ENCODE data around the gene PCBD2. TPM values are rescaled to one million over a fixed set of nuclear protein-coding genes. Genes with fewer than 3 reads are reported as not detected.
"Not testable (repeated sequence)": the region's sequence is repeated elsewhere in the genome, so short reads cannot be mapped to it uniquely, and the experiment has no call there.

The PCBD2 gene
- total and polyA plus RNA-seq, 2 donors (not counting 1 experiment from before 2014, with no cell fraction given), result 6.1 to 15.7 TPM

DNA sequence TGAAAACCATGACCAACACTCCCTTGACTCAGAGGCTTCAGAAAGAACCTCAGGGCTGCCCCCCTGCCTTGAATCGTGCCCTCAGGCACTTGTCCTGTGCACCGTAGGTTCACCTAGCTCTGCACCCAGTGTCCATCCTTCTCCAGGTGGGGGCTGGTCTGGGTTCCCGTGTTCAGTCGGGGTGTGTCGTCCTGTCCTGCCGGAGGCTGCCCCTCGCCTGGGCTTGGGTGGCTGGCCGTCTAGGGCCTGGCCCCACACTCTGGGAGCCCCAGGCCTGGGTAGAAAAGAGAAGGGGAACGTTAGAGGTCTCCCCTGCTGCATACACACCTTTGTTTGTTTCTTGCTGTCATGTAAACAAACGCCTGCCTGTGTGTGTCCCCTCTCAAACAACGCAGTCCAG is 92.1 kb downstream of the PCBD2 start:
- POLR2A ChIA-PET, result no interaction called here
- H3K27ac Mint-ChIP-seq, result no peak overlapping the region
- intact Hi-C loops (cut with micrococcal nuclease), result no loop called here

DNA sequence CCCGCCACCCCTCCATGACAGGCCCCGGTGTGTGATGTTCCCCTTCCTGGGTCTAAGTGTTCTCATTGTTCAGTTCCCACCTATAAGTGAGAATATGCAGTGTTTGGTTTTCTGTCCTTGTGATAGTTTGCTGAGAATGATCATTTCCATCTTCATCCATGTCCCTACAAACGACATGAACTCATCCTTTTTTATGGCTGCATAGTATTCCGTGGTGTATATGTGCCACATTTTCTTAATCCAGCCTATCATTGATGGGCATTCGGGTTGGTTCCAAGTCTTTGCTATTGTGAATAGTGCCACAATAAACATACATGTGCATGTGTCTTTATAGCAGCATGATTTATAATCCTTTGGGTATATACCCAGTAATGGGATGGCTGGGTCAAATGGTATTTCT is 93.1 kb downstream of the PCBD2 start:
- ATAC-seq (ENCODE audit: low read depth); H2AFZ ChIP-seq (ENCODE audit: insufficient read depth, low read depth, low read length, poor library complexity, severe bottlenecking); H3K27me3 Mint-ChIP-seq; intact Hi-C loops (cut with micrococcal nuclease); H4K20me1 ChIP-seq (ENCODE audit: control insufficient read depth, insufficient read depth, low read length, poor library complexity, severe bottlenecking); H3K9me3 ChIP-seq (ENCODE audit: control extremely low read depth in 1 of 3, control insufficient read depth in 2 of 3, insufficient read depth in 1 of 3, low read length in 2 of 3); H3K27ac Mint-ChIP-seq; H3K27ac ChIP-seq (ENCODE audit: low read length in 2 of 2); H3K79me2 ChIP-seq (ENCODE audit: control insufficient read depth, insufficient read depth, low read length); H3K4me3 Mint-ChIP-seq; H3K36me3 ChIP-seq (replicated peaks in 1 of 2; ENCODE audit: control extremely low read depth in 1 of 2, control insufficient read depth in 1 of 2, extremely low read depth in 1 of 2, insufficient read depth in 2 of 2, low read length in 1 of 2); DNase-seq; H3K27me3 ChIP-seq (replicated peaks in 1 of 4; ENCODE audit: control extremely low read depth in 1 of 4, control insufficient read depth in 3 of 4, insufficient read depth in 4 of 4, low read length in 3 of 4); H3K9me3 Mint-ChIP-seq (ENCODE audit: insufficient read depth); H3K9ac ChIP-seq (ENCODE audit: low read length); POLR2A ChIA-PET; CTCF ChIA-PET; H3K4me3 ChIP-seq (ENCODE audit: control extremely low read depth in 1 of 5, extremely low read depth in 1 of 5, insufficient read depth in 1 of 5, low read depth in 2 of 5, low read length in 4 of 5); H3K4me2 ChIP-seq (replicated peaks; ENCODE audit: low read depth, low read length, poor library complexity, severe bottlenecking): not testable (repeated sequence)
- no CpG with 5 or more reads among the region's 5 CpGs for WGBS (ENCODE audit: insufficient coverage)
- H3K4me1 Mint-ChIP-seq, result peaks cover 17% of the 10 kb centered on the region
- peaks cover 10 to 11% of the 10 kb centered on the region in 2 donors for H3K4me1 ChIP-seq (ENCODE audit: control insufficient read depth in 2 of 2, insufficient read depth in 2 of 2, low read length in 2 of 2)

More for the DNA sequence above, 92.1 kb downstream of the PCBD2 start:
- WGBS (ENCODE audit: insufficient coverage), result 93% methylated on average over 7 of the region's 11 CpGs
- Mint-ChIP-seq H3K4me3 (no peak overlapping the region), H3K9me3 (ENCODE audit: insufficient read depth) (no peaks in the 10 kb centered on the region), H3K27me3 (peaks cover 4% of the 10 kb centered on the region), H3K4me1 (peaks cover 17% of the 10 kb centered on the region)
- Histone ChIP-seq H3K79me2 (ENCODE audit: control insufficient read depth, insufficient read depth, low read length) (no peaks in the 10 kb centered on the region), H3K27ac (ENCODE audit: low read length in 2 of 2) (no peak overlapping the region), H3K9me3 (ENCODE audit: control extremely low read depth in 1 of 3, control insufficient read depth in 2 of 3, insufficient read depth in 1 of 3, low read length in 2 of 3) (no peaks in the 10 kb centered on the region), H3K4me3 (ENCODE audit: control extremely low read depth in 1 of 5, extremely low read depth in 1 of 5, insufficient read depth in 1 of 5, low read depth in 2 of 5, low read length in 4 of 5) (no peak overlapping the region), H3K4me1 (ENCODE audit: control insufficient read depth in 2 of 2, insufficient read depth in 2 of 2, low read length in 2 of 2) (peaks cover 10 to 11% of the 10 kb centered on the region in 2 donors), H2AFZ (ENCODE audit: insufficient read depth, low read depth, low read length, poor library complexity, severe bottlenecking) (no peak overlapping the region), H4K20me1 (ENCODE audit: control insufficient read depth, insufficient read depth, low read length, poor library complexity, severe bottlenecking) (no peaks in the 10 kb centered on the region), H3K36me3 (replicated peaks in 1 of 2; ENCODE audit: control extremely low read depth in 1 of 2, control insufficient read depth in 1 of 2, extremely low read depth in 1 of 2, insufficient read depth in 2 of 2, low read length in 1 of 2) (no peaks in the 10 kb centered on the region), H3K9ac (ENCODE audit: low read length) (no peak overlapping the region), H3K4me2 (replicated peaks; ENCODE audit: low read depth, low read length, poor library complexity, severe bottlenecking) (no peak overlapping the region), H3K27me3 (replicated peaks in 1 of 4; ENCODE audit: control extremely low read depth in 1 of 4, control insufficient read depth in 3 of 4, insufficient read depth in 4 of 4, low read length in 3 of 4) (no peaks in the 10 kb centered on the region)
- ATAC-seq (ENCODE audit: low read depth), result no peak
- DNase-seq, result no peak
- CTCF ChIA-PET, result no interaction called here
- TF ChIP-seq EZH2 (IDR thresholded peaks at IDR 0.05; ENCODE audit: borderline replicate concordance, insufficient read depth, low read depth, low read length, poor library complexity, severe bottlenecking), result no peak

Data from B cell (primary cell).